Astrocyte (in vitro differentiated cells and primary cell): ENCODE results near the gene CCL22. TPM values are rescaled to one million over a fixed set of nuclear protein-coding genes. Genes with fewer than 3 reads are reported as not detected.

Experiments used
- DNase-seq: peaks from one replicate; pipeline ENCODE4 v3.0.0-alpha.2; 2010; ENCODE audit warnings: low read depth
- FAIRE-seq: peaks from 2 replicates; lab custom pipeline; 2011; peaks lifted over from hg19 to GRCh38; lab: Jason Lieb, UNC
- H2AFZ ChIP-seq: 2 replicates; pipeline ENCODE4 v1.6.0; 2012; ENCODE audit warnings: low read depth, low read length, inconsistent platforms
- H3K27ac ChIP-seq: 2 replicates; pipeline ENCODE4 v1.5.1; 2011; ENCODE audit warnings: low read depth, low read length, inconsistent platforms
- H3K27me3 ChIP-seq: 2 replicates; pipeline ENCODE4 v1.6.0; 2011; ENCODE audit warnings: low read length, inconsistent platforms; ENCODE audit not compliant: insufficient read depth
- H3K36me3 ChIP-seq: 2 replicates; pipeline ENCODE4 v1.5.1; 2011; ENCODE audit warnings: low read length, inconsistent platforms; ENCODE audit not compliant: insufficient read depth
- H3K4me1 ChIP-seq: 2 replicates; pipeline ENCODE4 v1.5.1; 2011; ENCODE audit warnings: low read length, inconsistent platforms; ENCODE audit not compliant: insufficient read depth
- H3K4me2 ChIP-seq: 2 replicates; pipeline ENCODE4 v1.6.0; 2012; ENCODE audit warnings: low read length, inconsistent platforms
- H3K4me3 ChIP-seq: 2 replicates; pipeline ENCODE4 v1.5.1; 2011; ENCODE audit warnings: low read depth, mild to moderate bottlenecking, low read length, inconsistent platforms; ENCODE audit not compliant: insufficient read depth
- H3K79me2 ChIP-seq: 2 replicates; pipeline ENCODE4 v1.6.0; 2012; ENCODE audit warnings: mild to moderate bottlenecking, low read length, inconsistent platforms; ENCODE audit not compliant: insufficient read depth
- H3K9ac ChIP-seq: 2 replicates; pipeline ENCODE4 v1.6.0; 2012; ENCODE audit warnings: mild to moderate bottlenecking, low read length, inconsistent platforms
- H3K9me3 ChIP-seq: 2 replicates; pipeline ENCODE4 v1.5.1; 2012; ENCODE audit warnings: low read depth, mild to moderate bottlenecking, low read length, inconsistent platforms; ENCODE audit not compliant: insufficient read depth
- H4K20me1 ChIP-seq: 2 replicates; pipeline ENCODE4 v1.6.0; 2012; ENCODE audit warnings: low read length, inconsistent platforms; ENCODE audit not compliant: insufficient read depth
- H3K27ac Mint-ChIP-seq: one replicate; pipeline ENCODE4 v1.8.0; 2021; ENCODE audit warnings: mild to moderate bottlenecking, mixed read lengths; ENCODE audit not compliant: unreplicated experiment
- H3K27me3 Mint-ChIP-seq: one replicate; pipeline ENCODE4 v1.8.0; 2021; ENCODE audit warnings: low read depth, mixed read lengths; ENCODE audit not compliant: unreplicated experiment
- H3K36me3 Mint-ChIP-seq: one replicate; pipeline ENCODE4 v1.8.0; 2021; ENCODE audit warnings: low read depth, mixed read lengths; ENCODE audit not compliant: unreplicated experiment
- H3K4me1 Mint-ChIP-seq: one replicate; pipeline ENCODE4 v1.8.0; 2021; ENCODE audit warnings: low read depth, mixed read lengths; ENCODE audit not compliant: unreplicated experiment
- H3K4me3 Mint-ChIP-seq: one replicate; pipeline ENCODE4 v1.8.0; 2021; ENCODE audit warnings: mild to moderate bottlenecking, moderate library complexity, mixed read lengths; ENCODE audit not compliant: unreplicated experiment
- H3K9me3 Mint-ChIP-seq: one replicate; pipeline ENCODE4 v1.8.0; 2021; ENCODE audit warnings: mild to moderate bottlenecking, mixed read lengths; ENCODE audit not compliant: unreplicated experiment
- EZH2 ChIP-seq: IDR thresholded peaks from 2 replicates; pipeline ENCODE4 v1.6.1; 2012; ENCODE audit warnings: mild to moderate bottlenecking, low read length, inconsistent platforms; ENCODE audit not compliant: insufficient read depth
- total RNA-seq: library from RNA; stranded (reverse); gene quantifications from 2 replicates; pipeline ENCODE4 v1.2.1, GENCODE V29; 2021
- TF ChIP-seq, protein P1 (sequence below): IDR thresholded peaks from 2 replicates; pipeline ENCODE4 v1.5.1; 2011; ENCODE audit warnings: low read depth, mild to moderate bottlenecking, inconsistent platforms, low read length, moderate library complexity; ENCODE audit not compliant: insufficient read depth

Gene CCL22
- total RNA-seq, 1 donor from 2014 or later = not detected

GRCh38 chr16:57318240-57318970 is 40.2 kb upstream of the CCL22 start:
- H3K79me2 ChIP-seq = no peaks in the 10 kb centered on the region
- Mint-ChIP-seq H3K9me3 (no peaks in the 10 kb centered on the region), H3K27ac (peak overlapping the region; percentile 84), H3K27me3 (no peaks in the 10 kb centered on the region), H3K4me1 (peaks cover 28% of the 10 kb centered on the region), H3K36me3 (no peaks in the 10 kb centered on the region), H3K4me3 (no peak overlapping the region)
- H3K4me3 ChIP-seq = no peak overlapping the region
- no peaks in the 10 kb centered on the region for H3K9me3 ChIP-seq
- no peak overlapping the region for H3K27ac ChIP-seq
- no peak for FAIRE-seq
- no peaks in the 10 kb centered on the region for H3K36me3 ChIP-seq
- peak overlapping the region; percentile 17 for H3K4me2 ChIP-seq
- H3K4me1 ChIP-seq = peaks cover 21% of the 10 kb centered on the region
- H4K20me1 ChIP-seq = no peaks in the 10 kb centered on the region
- H2AFZ ChIP-seq = peak overlapping the region; percentile 30
- DNase-seq = no peak
- H3K27me3 ChIP-seq = no peaks in the 10 kb centered on the region
- no peak for TF ChIP-seq EZH2
- TF ChIP-seq, protein P1, sequence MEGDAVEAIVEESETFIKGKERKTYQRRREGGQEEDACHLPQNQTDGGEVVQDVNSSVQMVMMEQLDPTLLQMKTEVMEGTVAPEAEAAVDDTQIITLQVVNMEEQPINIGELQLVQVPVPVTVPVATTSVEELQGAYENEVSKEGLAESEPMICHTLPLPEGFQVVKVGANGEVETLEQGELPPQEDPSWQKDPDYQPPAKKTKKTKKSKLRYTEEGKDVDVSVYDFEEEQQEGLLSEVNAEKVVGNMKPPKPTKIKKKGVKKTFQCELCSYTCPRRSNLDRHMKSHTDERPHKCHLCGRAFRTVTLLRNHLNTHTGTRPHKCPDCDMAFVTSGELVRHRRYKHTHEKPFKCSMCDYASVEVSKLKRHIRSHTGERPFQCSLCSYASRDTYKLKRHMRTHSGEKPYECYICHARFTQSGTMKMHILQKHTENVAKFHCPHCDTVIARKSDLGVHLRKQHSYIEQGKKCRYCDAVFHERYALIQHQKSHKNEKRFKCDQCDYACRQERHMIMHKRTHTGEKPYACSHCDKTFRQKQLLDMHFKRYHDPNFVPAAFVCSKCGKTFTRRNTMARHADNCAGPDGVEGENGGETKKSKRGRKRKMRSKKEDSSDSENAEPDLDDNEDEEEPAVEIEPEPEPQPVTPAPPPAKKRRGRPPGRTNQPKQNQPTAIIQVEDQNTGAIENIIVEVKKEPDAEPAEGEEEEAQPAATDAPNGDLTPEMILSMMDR = no peak
- no peak overlapping the region for H3K9ac ChIP-seq

DNA sequence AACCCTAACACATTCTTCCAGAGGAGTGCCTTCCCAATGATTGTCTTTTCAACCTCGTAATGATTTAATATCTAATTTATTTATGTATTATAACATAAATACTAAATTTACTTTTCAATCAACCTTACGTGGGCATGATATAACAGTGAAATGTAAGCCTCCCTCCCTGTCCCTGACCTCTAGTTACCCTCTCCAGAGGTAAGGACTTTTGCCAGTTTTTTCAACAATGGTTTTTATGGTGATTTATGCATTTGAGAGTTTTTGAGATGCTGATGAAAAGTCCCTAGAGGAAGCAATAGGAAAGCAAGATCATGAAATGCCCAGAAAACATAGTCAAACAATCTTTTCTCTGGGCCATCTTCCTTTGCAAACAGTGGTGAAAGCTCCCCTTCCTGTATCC is 38.9 kb upstream of the CCL22 start:
- DNase-seq (no peak), FAIRE-seq (no peak)
- Histone ChIP-seq H3K4me3 (no peak overlapping the region), H2AFZ (no peak overlapping the region), H3K36me3 (no peaks in the 10 kb centered on the region), H3K27ac (no peak overlapping the region), H3K27me3 (no peaks in the 10 kb centered on the region), H3K79me2 (no peaks in the 10 kb centered on the region), H3K9ac (no peak overlapping the region), H3K9me3 (no peaks in the 10 kb centered on the region), H3K4me2 (no peak overlapping the region), H3K4me1 (peaks cover 21% of the 10 kb centered on the region), H4K20me1 (no peaks in the 10 kb centered on the region)
- Mint-ChIP-seq H3K4me1 (peaks cover 24% of the 10 kb centered on the region), H3K9me3 (no peaks in the 10 kb centered on the region), H3K4me3 (no peak overlapping the region), H3K27me3 (no peaks in the 10 kb centered on the region), H3K27ac (peak overlapping the region; percentile 76), H3K36me3 (no peaks in the 10 kb centered on the region)
- TF ChIP-seq, protein P1 = no peak
- TF ChIP-seq EZH2 = no peak

DNA sequence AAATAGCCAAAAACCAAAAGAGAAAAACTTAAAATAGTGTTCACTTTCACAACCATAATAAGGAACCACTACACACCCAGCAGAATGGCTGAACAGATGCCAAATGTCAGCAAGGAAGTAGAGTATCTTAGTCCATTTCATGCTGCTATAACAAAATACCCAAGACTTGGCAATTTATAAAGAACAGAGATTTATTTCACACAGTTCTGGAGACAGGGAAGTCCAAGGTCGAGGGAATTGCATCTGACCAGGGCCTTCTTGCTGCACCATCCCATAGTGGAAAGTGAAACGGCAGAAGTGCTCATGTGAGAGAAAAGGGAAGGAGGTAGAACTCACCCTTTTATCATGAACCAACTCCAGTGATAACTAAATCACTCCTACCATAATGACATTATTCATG is 33.8 kb upstream of the CCL22 start:
- Histone ChIP-seq H2AFZ (no peak overlapping the region), H4K20me1 (no peaks in the 10 kb centered on the region), H3K4me3 (no peak overlapping the region), H3K4me2 (no peak overlapping the region), H3K79me2 (no peaks in the 10 kb centered on the region), H3K4me1 (no peaks in the 10 kb centered on the region), H3K27me3 (peaks cover 2% of the 10 kb centered on the region), H3K36me3 (no peaks in the 10 kb centered on the region), H3K9ac (no peak overlapping the region), H3K27ac (no peak overlapping the region), H3K9me3 (no peaks in the 10 kb centered on the region)
- FAIRE-seq = no peak
- DNase-seq = no peak
- Mint-ChIP-seq H3K36me3 (no peaks in the 10 kb centered on the region), H3K9me3 (peaks cover 3% of the 10 kb centered on the region), H3K4me3 (no peak overlapping the region), H3K27ac (no peak overlapping the region), H3K27me3 (no peaks in the 10 kb centered on the region), H3K4me1 (no peaks in the 10 kb centered on the region)
- TF ChIP-seq, protein P1 = no peak
- no peak for TF ChIP-seq EZH2
